Activated CD4-positive, alpha-beta memory T cell treated with anti-CD3 and anti-CD28 coated beads, Interleukin-2, amount 10 ng/mL, durations not matched to agents 7 days and 5 days (primary cell): ENCODE results near the gene NPAS1. TPM values are rescaled to one million over a fixed set of nuclear protein-coding genes. Genes with fewer than 3 reads are reported as not detected.

Source experiments
- CTCF ChIA-PET: fragments of 350-600 bp; sonication (Branson Sonifier 250); formaldehyde crosslinking; loops from one replicate; lab custom pipeline; 2021; ENCODE audit warnings: antibody characterized with exemption, inconsistent platforms; lab: Charles Lee
- POLR2A ChIA-PET: fragments of 350-600 bp; sonication (Branson Sonifier 250); formaldehyde crosslinking; loops from one replicate; lab custom pipeline; 2021; ENCODE audit warnings: antibody characterized with exemption; lab: Charles Lee
- DNase-seq: peaks from one replicate; pipeline ENCODE4 v3.0.0-alpha.2; 2020
- H3K27ac Mint-ChIP-seq: one replicate; pipeline ENCODE4 v1.8.0; 2021; ENCODE audit warnings: mild to moderate bottlenecking, mixed read lengths
- H3K27me3 Mint-ChIP-seq: one replicate; pipeline ENCODE4 v1.8.0; 2021; ENCODE audit warnings: mixed read lengths
- H3K36me3 Mint-ChIP-seq: one replicate; pipeline ENCODE4 v1.8.0; 2021; ENCODE audit warnings: low read depth, mixed read lengths
- H3K4me1 Mint-ChIP-seq: one replicate; pipeline ENCODE4 v1.8.0; 2021; ENCODE audit warnings: mixed read lengths
- H3K4me3 Mint-ChIP-seq: one replicate; pipeline ENCODE4 v1.8.0; 2021; ENCODE audit warnings: mild to moderate bottlenecking, mixed read lengths
- H3K9me3 Mint-ChIP-seq: one replicate; pipeline ENCODE4 v1.8.0; 2021; ENCODE audit warnings: mixed read lengths
- total RNA-seq, 2 experiments: library from RNA; stranded (reverse); gene quantifications; one replicate each; pipeline ENCODE4 v1.2.3, GENCODE V29; 2021

NPAS1 gene
- total RNA-seq, 2 experiments from 2014 or later: 0.20 to 0.48 TPM

GRCh38 chr19:46995492-46995891, 24.1 kb upstream of the NPAS1 start:
- Mint-ChIP-seq H3K4me3 (no peak overlapping the region), H3K27ac (no peak overlapping the region), H3K4me1 (peaks cover 13% of the 10 kb centered on the region), H3K36me3 (peaks cover 21% of the 10 kb centered on the region), H3K9me3 (no peaks in the 10 kb centered on the region), H3K27me3 (no peaks in the 10 kb centered on the region)
- DNase-seq: no peak
- ChIA-PET POLR2A (no interaction called here), CTCF (interaction anchor here (1.0 kb wide), 1 partner anchor 18 kb away, joined by 3 read pairs; no protein-coding TSS in a partner anchor)

GRCh38 chr19:46998445-46999125, 21.1 kb upstream of the NPAS1 start:
- Mint-ChIP-seq H3K4me1 (no peaks in the 10 kb centered on the region), H3K36me3 (peaks cover 17% of the 10 kb centered on the region), H3K4me3 (no peak overlapping the region), H3K27ac (no peak overlapping the region), H3K9me3 (no peaks in the 10 kb centered on the region), H3K27me3 (no peaks in the 10 kb centered on the region)
- DNase-seq: no peak
- ChIA-PET POLR2A (interaction anchor here (1.2 kb wide), 1 partner anchor 8 kb away, joined by 3 read pairs; no protein-coding TSS in a partner anchor), CTCF (interaction anchor here (2.1 kb wide), 1 partner anchor 15 kb away, joined by 9 read pairs; no protein-coding TSS in a partner anchor)

DNA sequence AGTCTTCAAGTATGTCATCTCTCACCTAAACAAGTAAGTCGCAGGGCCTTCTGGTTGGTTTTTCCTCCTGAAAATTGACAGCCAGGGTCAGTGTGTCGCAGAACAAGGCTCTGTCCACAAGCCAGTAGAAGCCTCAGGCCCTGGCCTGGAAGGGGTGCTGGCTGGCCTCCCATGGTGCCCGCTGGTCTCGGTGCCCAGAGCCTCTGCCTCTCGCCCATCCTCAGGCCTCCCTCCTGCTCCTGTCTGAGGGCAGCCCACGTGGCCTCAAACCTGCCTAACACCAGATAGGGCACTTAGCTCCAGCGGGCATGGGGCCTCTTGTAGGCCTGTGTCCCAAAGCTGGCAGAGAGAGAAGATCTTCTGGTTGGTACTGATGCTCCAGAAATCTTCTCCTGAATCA, 20.3 kb upstream of the NPAS1 start:
- Mint-ChIP-seq H3K9me3 (no peaks in the 10 kb centered on the region), H3K27ac (no peak overlapping the region), H3K36me3 (peaks cover 14% of the 10 kb centered on the region), H3K4me1 (no peaks in the 10 kb centered on the region), H3K4me3 (no peak overlapping the region), H3K27me3 (peaks cover 2% of the 10 kb centered on the region)
- POLR2A ChIA-PET: no interaction called here
- DNase-seq: no peak
- CTCF ChIA-PET: no interaction called here

GRCh38 chr19:46999878-47000277, 19.8 kb upstream of the NPAS1 start:
- ChIA-PET CTCF (no interaction called here), POLR2A (no interaction called here)
- DNase-seq: no peak
- H3K27me3 Mint-ChIP-seq: peaks cover 5% of the 10 kb centered on the region
- H3K27ac Mint-ChIP-seq: no peak overlapping the region
- peaks cover 14% of the 10 kb centered on the region for H3K36me3 Mint-ChIP-seq
- no peaks in the 10 kb centered on the region for H3K9me3 Mint-ChIP-seq
- H3K4me3 Mint-ChIP-seq: no peak overlapping the region
- no peaks in the 10 kb centered on the region for H3K4me1 Mint-ChIP-seq

- Mint-ChIP-seq H3K27ac (no peak overlapping the region), H3K4me3 (no peak overlapping the region), H3K36me3 (peaks cover 14% of the 10 kb centered on the region), H3K9me3 (no peaks in the 10 kb centered on the region), H3K27me3 (peaks cover 5% of the 10 kb centered on the region), H3K4me1 (no peaks in the 10 kb centered on the region)
- DNase-seq: no peak
- CTCF ChIA-PET: interaction anchor here (2.5 kb wide), 1 partner anchor 12 kb away, joined by 15 read pairs; no protein-coding TSS in a partner anchor
- POLR2A ChIA-PET: no interaction called here
Observed at GRCh38 chr19:47000373-47000772, 19.3 kb upstream of the NPAS1 start.

GRCh38 chr19:47001584-47001983, 18.1 kb upstream of the NPAS1 start:
- Mint-ChIP-seq H3K4me1 (no peaks in the 10 kb centered on the region), H3K27ac (no peak overlapping the region), H3K27me3 (peaks cover 7% of the 10 kb centered on the region), H3K9me3 (no peaks in the 10 kb centered on the region), H3K36me3 (peaks cover 14% of the 10 kb centered on the region), H3K4me3 (no peak overlapping the region)
- ChIA-PET CTCF (interaction anchor here (2.5 kb wide), 1 partner anchor 11 kb away, joined by 15 read pairs; no protein-coding TSS in a partner anchor), POLR2A (interaction anchor here (0.7 kb wide), 1 partner anchor 11 kb away, joined by 3 read pairs; no protein-coding TSS in a partner anchor)
- no peak for DNase-seq

DNA sequence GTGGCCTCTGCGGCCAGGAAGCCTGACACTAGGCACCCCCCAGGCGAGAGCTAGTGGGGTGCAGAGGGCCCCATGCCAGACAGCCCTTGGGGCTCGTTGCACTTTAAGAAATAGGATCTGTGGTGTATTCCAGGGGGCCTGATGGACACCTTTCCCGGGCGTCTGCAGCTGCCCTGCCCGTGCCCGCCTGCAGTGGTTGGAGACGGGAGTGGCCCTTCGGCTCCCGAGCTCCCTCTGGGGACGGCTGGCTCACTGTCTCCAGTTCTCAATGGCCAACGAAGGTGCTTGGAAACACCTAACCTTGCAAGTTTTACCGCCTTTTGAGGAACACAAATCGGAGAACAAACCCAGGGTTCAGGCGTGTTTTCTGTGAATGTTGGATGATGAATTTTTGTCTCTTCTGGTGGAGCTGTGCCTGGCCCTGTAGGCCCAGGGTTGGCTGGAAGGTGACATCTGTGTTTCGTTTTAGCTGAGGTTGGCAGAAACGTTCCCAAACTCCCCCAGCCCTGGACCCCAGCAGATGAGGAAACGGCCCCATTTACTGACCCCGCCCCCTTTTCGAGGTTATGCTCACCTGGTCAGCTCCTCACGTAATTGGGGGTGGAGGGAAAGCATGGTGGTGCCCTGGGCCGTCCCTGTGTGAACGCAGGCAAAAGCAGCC, 17.4 kb upstream of the NPAS1 start:
- Mint-ChIP-seq H3K27ac (no peak overlapping the region), H3K4me1 (no peaks in the 10 kb centered on the region), H3K27me3 (peaks cover 8% of the 10 kb centered on the region), H3K9me3 (no peaks in the 10 kb centered on the region), H3K4me3 (no peak overlapping the region), H3K36me3 (peaks cover 14% of the 10 kb centered on the region)
- ChIA-PET POLR2A (no interaction called here), CTCF (interaction anchor here (2.5 kb wide), 1 partner anchor 10 kb away, joined by 15 read pairs; no protein-coding TSS in a partner anchor)
- DNase-seq: no peak

GRCh38 chr19:47002853-47003610, 16.6 kb upstream of the NPAS1 start:
- no peak for DNase-seq
- H3K4me1 Mint-ChIP-seq: no peaks in the 10 kb centered on the region
- no peak overlapping the region for H3K4me3 Mint-ChIP-seq
- H3K9me3 Mint-ChIP-seq: no peaks in the 10 kb centered on the region
- peaks cover 12% of the 10 kb centered on the region for H3K36me3 Mint-ChIP-seq
- ChIA-PET CTCF (interaction anchor here (1.7 to 2.5 kb wide), 2 partner anchors 10 kb away, joined by 10 to 15 read pairs; no protein-coding TSS in a partner anchor), POLR2A (interaction anchor here (1.4 kb wide), 1 partner anchor 9 kb away, joined by 3 read pairs; no protein-coding TSS in a partner anchor)
- H3K27ac Mint-ChIP-seq: no peak overlapping the region
- peaks cover 8% of the 10 kb centered on the region for H3K27me3 Mint-ChIP-seq

- H3K9me3 Mint-ChIP-seq: no peaks in the 10 kb centered on the region
- DNase-seq: no peak
- CTCF ChIA-PET: interaction anchor here (1.7 kb wide), 1 partner anchor 9 kb away, joined by 10 read pairs; no protein-coding TSS in a partner anchor
- no peaks in the 10 kb centered on the region for H3K4me1 Mint-ChIP-seq
- H3K36me3 Mint-ChIP-seq: peaks cover 10% of the 10 kb centered on the region
- POLR2A ChIA-PET: interaction anchor here (0.6 to 1.4 kb wide), 2 partner anchors 9 to 131 kb away, joined by 3 read pairs; no protein-coding TSS in a partner anchor
- no peak overlapping the region for H3K27ac Mint-ChIP-seq
- H3K27me3 Mint-ChIP-seq: peaks cover 8% of the 10 kb centered on the region
- H3K4me3 Mint-ChIP-seq: no peak overlapping the region
Observed at GRCh38 chr19:47003611-47004465, 15.8 kb upstream of the NPAS1 start.

- CTCF ChIA-PET: no interaction called here
Observed at GRCh38 chr19:47005164-47005641, 14.4 kb upstream of the NPAS1 start.

DNA sequence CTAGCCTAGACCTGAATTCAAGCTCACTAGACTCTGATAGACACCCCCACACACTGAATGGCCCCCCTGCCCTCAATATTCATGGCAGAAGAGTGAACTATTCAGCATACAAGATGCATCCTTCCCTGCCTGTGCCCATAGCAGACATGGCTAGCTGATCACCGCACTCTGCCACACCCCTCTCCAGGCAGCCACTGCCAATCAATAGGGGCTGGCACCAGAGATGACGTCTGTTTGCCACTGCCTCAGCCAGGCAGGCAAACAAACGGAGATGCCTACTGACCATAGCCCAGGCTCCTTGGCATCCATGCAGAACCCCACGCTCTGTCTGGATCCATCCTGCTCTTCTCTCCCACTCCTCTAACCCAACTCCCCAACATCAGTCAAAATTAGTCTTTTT, 13.8 kb upstream of the NPAS1 start:
- Mint-ChIP-seq H3K9me3 (no peaks in the 10 kb centered on the region), H3K4me3 (no peak overlapping the region), H3K27ac (no peak overlapping the region), H3K27me3 (peaks cover 8% of the 10 kb centered on the region), H3K36me3 (peaks cover 4% of the 10 kb centered on the region), H3K4me1 (no peaks in the 10 kb centered on the region)
- ChIA-PET POLR2A (interaction anchor here (1.2 to 1.4 kb wide), 2 partner anchors 8 to 107 kb away, joined by 3 read pairs; partner anchors contain the start of gene ZC3H4), CTCF (no interaction called here)
- DNase-seq: no peak

More at GRCh38 chr19:47005164-47005641, 14.4 kb upstream of the NPAS1 start:
- H3K4me1 Mint-ChIP-seq: no peaks in the 10 kb centered on the region
- POLR2A ChIA-PET: no interaction called here
- H3K27ac Mint-ChIP-seq: no peak overlapping the region
- H3K36me3 Mint-ChIP-seq: peaks cover 9% of the 10 kb centered on the region
- DNase-seq: no peak
- H3K27me3 Mint-ChIP-seq: peaks cover 8% of the 10 kb centered on the region
- H3K4me3 Mint-ChIP-seq: no peak overlapping the region
- H3K9me3 Mint-ChIP-seq: no peaks in the 10 kb centered on the region

DNA sequence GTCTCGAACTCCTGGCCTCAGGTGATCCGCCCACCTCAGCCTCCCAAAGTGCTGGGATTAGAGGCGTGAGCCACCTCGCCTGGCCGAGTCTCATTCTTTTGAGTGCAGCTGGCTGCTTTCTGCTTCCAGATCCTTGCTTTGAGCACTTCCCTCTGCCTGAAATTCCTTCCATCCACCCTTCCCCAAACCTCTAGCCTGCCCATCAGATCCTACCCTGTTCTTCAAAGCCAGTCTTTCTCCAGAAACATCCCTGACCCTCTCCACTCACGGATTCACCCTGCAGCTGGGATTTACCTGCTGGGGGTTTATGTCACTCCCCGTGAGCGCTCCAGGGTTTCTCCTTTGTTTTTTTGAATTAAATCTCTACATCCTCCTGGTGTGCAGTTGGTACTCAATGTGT, 13.1 kb upstream of the NPAS1 start:
- no peaks in the 10 kb centered on the region for H3K9me3 Mint-ChIP-seq
- peaks cover 8% of the 10 kb centered on the region for H3K27me3 Mint-ChIP-seq
- no peaks in the 10 kb centered on the region for H3K4me1 Mint-ChIP-seq
- H3K36me3 Mint-ChIP-seq: no peaks in the 10 kb centered on the region
- CTCF ChIA-PET: no interaction called here
- no peak for DNase-seq
- POLR2A ChIA-PET: interaction anchor here (1.2 to 1.4 kb wide), 2 partner anchors 9 to 107 kb away, joined by 3 read pairs; partner anchors contain the start of gene ZC3H4
- H3K4me3 Mint-ChIP-seq: no peak overlapping the region
- no peak overlapping the region for H3K27ac Mint-ChIP-seq
